ENCODE data around the gene SLC5A10. TPM values are rescaled to one million over a fixed set of nuclear protein-coding genes. Genes with fewer than 3 reads are reported as not detected.

Gene SLC5A10
- total RNA-seq, 1 experiment from 2014 or later = not detected

GRCh38 chr17:18950944-18951905 lies 740 bp upstream of the SLC5A10 start:
- H3K9me3 Mint-ChIP-seq = no peaks in the 10 kb centered on the region
- Histone ChIP-seq H3K4me2 (ENCODE audit: insufficient read depth, insufficient read length, low read length) (no peak overlapping the region), H4K5ac (ENCODE audit: insufficient read length, low read depth, low read length) (no peak overlapping the region), H2BK15ac (ENCODE audit: low read depth, low read length) (no peak overlapping the region), H3K4me1 (ENCODE audit: insufficient read depth, low read length) (no peaks in the 10 kb centered on the region), H3K4ac (ENCODE audit: low read depth, low read length) (no peak overlapping the region), H3K27ac (ENCODE audit: insufficient read length, low read depth, low read length) (no peak overlapping the region), H3T11ph (ENCODE audit: low read length) (no peak overlapping the region), H3K79me1 (ENCODE audit: insufficient read depth, low read depth, low read length, poor library complexity, severe bottlenecking) (no peaks in the 10 kb centered on the region), H4K91ac (ENCODE audit: insufficient read length, low read depth, low read length) (no peak overlapping the region), H3K18ac (ENCODE audit: insufficient read length, low read depth, low read length) (no peak overlapping the region), H2BK20ac (ENCODE audit: low read depth, low read length, poor library complexity, severe bottlenecking) (no peak overlapping the region), H4K8ac (replicated peaks; ENCODE audit: insufficient read length, low read depth, low read length) (no peak overlapping the region), H2BK5ac (ENCODE audit: insufficient read length, low read length) (no peak overlapping the region), H2AFZ (ENCODE audit: low read length) (no peak overlapping the region), H3K23me2 (ENCODE audit: insufficient read length, low read depth, low read length, poor library complexity, severe bottlenecking) (no peaks in the 10 kb centered on the region), H3K79me2 (ENCODE audit: insufficient read depth, low read length) (no peaks in the 10 kb centered on the region), H4K20me1 (ENCODE audit: control insufficient read depth, insufficient read depth, insufficient read length) (no peaks in the 10 kb centered on the region), H3K9me3 (ENCODE audit: control insufficient read depth, low read depth, low read length) (no peaks in the 10 kb centered on the region), H3K27me3 (ENCODE audit: insufficient read depth, low read length) (no peaks in the 10 kb centered on the region), H3K14ac (ENCODE audit: insufficient read depth, low read length) (no peak overlapping the region), H2AK5ac (ENCODE audit: insufficient read length, low read length) (no peak overlapping the region), H2BK12ac (ENCODE audit: insufficient read length, low read depth, low read length) (no peak overlapping the region), H3K9ac (ENCODE audit: extremely low read depth, insufficient read length, low read length) (no peak overlapping the region), H2BK120ac (ENCODE audit: low read depth, low read length, poor library complexity, severe bottlenecking) (no peak overlapping the region), H3K56ac (ENCODE audit: insufficient read length, low read depth, low read length) (no peak overlapping the region), H3K23ac (ENCODE audit: insufficient read length, low read depth, low read length) (no peak overlapping the region)
- peak overlapping the region in 1 of 3 experiments; percentile 52; a peak in 2 of 7 replicates for H3K27ac Mint-ChIP-seq
- H3K27me3 Mint-ChIP-seq (ENCODE audit: low read depth) = no peaks in the 10 kb centered on the region; the same call in 1 of the 2 replicates
- H3K36me3 Mint-ChIP-seq (ENCODE audit: insufficient read depth in 1 of 3, low read depth in 3 of 3) = no peaks in the 10 kb centered on the region; a peak in 1 of 7 replicates
- H3K4me3 Mint-ChIP-seq = no peak overlapping the region
- TF ChIP-seq CTCF (conservative IDR thresholded peaks at IDR 0.05) = no peak
- no CpG with 5 or more reads among the region's 34 CpGs for WGBS (ENCODE audit: extremely low coverage, insufficient read length, low lambda C conversion rate)
- no peak for DNase-seq
- H3K4me1 Mint-ChIP-seq = peaks cover 9 to 12% of the 10 kb centered on the region in 2 experiments
